Right lobe of liver (tissue), 4 donors: Measurements from ENCODE around the gene HNRNPC.

Source experiments
- POLR2A ChIP-seq: fragments of 450-650 bp; IDR thresholded peaks from one replicate; pipeline ENCODE4 v1.6.1; 2017; ENCODE audit warnings: antibody characterized with exemption, mild to moderate bottlenecking
- TF ChIP-seq, protein P1 (sequence below), 4 donors: fragments of 200-600 bp in 3 of 4; fragments of 450-650 bp in 1 of 4; IDR thresholded peaks; one replicate each; pipeline versions ENCODE4 v1.5.1 to v1.8.0; 2016 to 2022; ENCODE audit warnings: antibody characterized with exemption in 4 of 4, mild to moderate bottlenecking in 2 of 4
- donor health status: DM: no; HTN: no; CAD: no.
- donor health status: DM: no; HTN: no; CAD: no.
- donor health status: DM: no; HTN: yes; CAD: no.

DNA sequence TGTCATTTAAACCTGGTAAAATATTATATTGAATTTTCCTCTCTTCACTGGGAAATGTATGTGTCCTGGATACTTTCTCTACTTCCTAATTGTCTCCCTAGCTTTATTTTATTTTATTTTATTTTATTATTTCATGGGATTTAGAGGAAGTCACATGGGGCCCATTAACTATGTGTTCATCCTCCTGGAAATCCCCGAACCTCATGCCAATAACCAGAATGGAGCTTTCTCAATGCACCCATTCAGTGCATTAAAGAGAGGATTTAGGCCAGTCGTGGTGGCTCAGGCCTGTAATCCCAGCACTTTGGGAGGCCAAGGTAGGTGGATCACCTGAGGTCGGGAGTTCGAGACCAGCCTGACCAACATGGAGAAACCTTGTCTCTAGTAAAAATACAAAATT lies 9.4 kb upstream of the HNRNPC start:
- TF ChIP-seq, protein P1, sequence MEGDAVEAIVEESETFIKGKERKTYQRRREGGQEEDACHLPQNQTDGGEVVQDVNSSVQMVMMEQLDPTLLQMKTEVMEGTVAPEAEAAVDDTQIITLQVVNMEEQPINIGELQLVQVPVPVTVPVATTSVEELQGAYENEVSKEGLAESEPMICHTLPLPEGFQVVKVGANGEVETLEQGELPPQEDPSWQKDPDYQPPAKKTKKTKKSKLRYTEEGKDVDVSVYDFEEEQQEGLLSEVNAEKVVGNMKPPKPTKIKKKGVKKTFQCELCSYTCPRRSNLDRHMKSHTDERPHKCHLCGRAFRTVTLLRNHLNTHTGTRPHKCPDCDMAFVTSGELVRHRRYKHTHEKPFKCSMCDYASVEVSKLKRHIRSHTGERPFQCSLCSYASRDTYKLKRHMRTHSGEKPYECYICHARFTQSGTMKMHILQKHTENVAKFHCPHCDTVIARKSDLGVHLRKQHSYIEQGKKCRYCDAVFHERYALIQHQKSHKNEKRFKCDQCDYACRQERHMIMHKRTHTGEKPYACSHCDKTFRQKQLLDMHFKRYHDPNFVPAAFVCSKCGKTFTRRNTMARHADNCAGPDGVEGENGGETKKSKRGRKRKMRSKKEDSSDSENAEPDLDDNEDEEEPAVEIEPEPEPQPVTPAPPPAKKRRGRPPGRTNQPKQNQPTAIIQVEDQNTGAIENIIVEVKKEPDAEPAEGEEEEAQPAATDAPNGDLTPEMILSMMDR (IDR thresholded peaks at IDR 0.05) = no peak
- TF ChIP-seq POLR2A = no peak
